ENCODE data around the gene CNRIP1. TPM values are rescaled to one million over a fixed set of nuclear protein-coding genes. Genes with fewer than 3 reads are reported as not detected.

The CNRIP1 gene
- polyA plus RNA-seq, 1 donor (not counting 4 experiments of a cell fraction or from before 2014, with no cell fraction given), result 0.04 TPM

- peak in 1 of 3 experiments; percentile 8 for TF ChIP-seq CTCF (optimal IDR thresholded peaks at IDR 0.05 in 1 of 3, IDR thresholded peaks at IDR 0.05 in 1 of 3, conservative IDR thresholded peaks at IDR 0.05 in 1 of 3; ENCODE audit: extremely low read depth in 1 of 3, insufficient read depth in 2 of 3, low read length in 3 of 3)
- no peak for TF ChIP-seq EZH2 (IDR thresholded peaks at IDR 0.05; ENCODE audit: low read length)
- no peak overlapping the region for H3K4me2 ChIP-seq (ENCODE audit: control insufficient read depth, extremely low read depth, insufficient read depth, low read depth, low read length)
- H3K4me1 ChIP-seq (ENCODE audit: control insufficient read depth, extremely low read depth, insufficient read depth, low read length), result peaks cover 27% of the 10 kb centered on the region
- H3K36me3 ChIP-seq (ENCODE audit: control insufficient read depth in 2 of 2, extremely low read depth in 1 of 2, insufficient read depth in 2 of 2, low read length in 2 of 2), result peaks cover 0 to 5% of the 10 kb centered on the region in 2 experiments
- H3K9me1 ChIP-seq (ENCODE audit: control insufficient read depth, extremely low read depth, insufficient read depth, low read length), result peaks cover 7% of the 10 kb centered on the region
- dilution Hi-C loops (cut with MboI; ENCODE audit: extremely low pct_ligation_motif_present, low sequenced_read_pairs), result no loop called here
- H3K9me3 ChIP-seq (ENCODE audit: control insufficient read depth, low read depth, low read length), result no peaks in the 10 kb centered on the region
- no peak overlapping the region for H3K9ac ChIP-seq (ENCODE audit: control insufficient read depth, extremely low read depth, insufficient read depth, low read length)
- H2AFZ ChIP-seq (ENCODE audit: control insufficient read depth, low read length), result no peak overlapping the region
- no peak for DNase-seq (ENCODE audit: low read depth, low spot score)
- no peak overlapping the region for H3K4me3 ChIP-seq (ENCODE audit: control insufficient read depth in 2 of 3, extremely low read depth in 1 of 3, insufficient read depth in 2 of 3, low read depth in 1 of 3, low read length in 3 of 3)
- H3K27ac ChIP-seq (ENCODE audit: control insufficient read depth, insufficient read depth, low read length), result no peak overlapping the region
- H4K20me1 ChIP-seq (ENCODE audit: control insufficient read depth, extremely low read depth, insufficient read depth, low read length), result peaks cover 23% of the 10 kb centered on the region
- peaks cover 100% of the 10 kb centered on the region for H3K79me2 ChIP-seq (ENCODE audit: control insufficient read depth, insufficient read depth, low read length)
- no peaks in the 10 kb centered on the region for H3K27me3 ChIP-seq (ENCODE audit: control insufficient read depth, extremely low read depth, insufficient read depth, low read length)
- no peak for FAIRE-seq
Observed at GRCh38 chr2:68244456-68244855, 75.3 kb downstream of the CNRIP1 start.

Other genes with a start within 250 kb of the CNRIP1 start
- 16.2 to 22.5 TPM (median 18.8 TPM) in 3 replicates for gene PNO1, start 162.1 kb downstream of the CNRIP1 start, polyA plus RNA-seq
- 10.1 to 28.5 TPM (median 21.6 TPM) in 3 replicates for gene PPP3R1, start 67.4 kb downstream of the CNRIP1 start, polyA plus RNA-seq
- 0.04 to 0.28 TPM in 2 of 3 replicates, not detected in the other for gene PLEK, start 45.3 kb upstream of the CNRIP1 start, polyA plus RNA-seq
- 0.85 to 1.9 TPM (median 1.0 TPM) in 3 replicates for gene FBXO48, start 147.3 kb upstream of the CNRIP1 start, polyA plus RNA-seq
- 1.6 to 3.0 TPM (median 2.3 TPM) in 3 replicates for gene APLF, start 147.6 kb upstream of the CNRIP1 start, polyA plus RNA-seq